ENCODE measurements around the gene DHX38. TPM values are rescaled to one million over a fixed set of nuclear protein-coding genes. Genes with fewer than 3 reads are reported as not detected.

DHX38 gene
- total and polyA plus RNA-seq, 2 of the 13 experiments (the other 11 are each of a cell fraction or from before 2014, with no cell fraction given), result 54.4 to 85.9 TPM

GRCh38 chr16:72149676-72150464 lies 56.2 kb downstream of the DHX38 start (continued):
- TF ChIP-seq STAG1 (CRISPR knock-in tag; IDR thresholded peaks at IDR 0.05), result peak; percentile 70
- TF ChIP-seq ZBTB25 (CRISPR knock-in tag; IDR thresholded peaks at IDR 0.05), result no peak
- no peak for TF ChIP-seq ZXDC (CRISPR knock-in tag; IDR thresholded peaks at IDR 0.05)
- TF ChIP-seq TEAD2 (CRISPR knock-in tag; IDR thresholded peaks at IDR 0.05), result no peak

GRCh38 chr16:72159386-72159785 lies 65.7 kb downstream of the DHX38 start:
- H3K4me1 ChIP-seq (ENCODE audit: insufficient read depth, low read length), result peaks cover 7% of the 10 kb centered on the region
- H3K9ac ChIP-seq (ENCODE audit: insufficient read depth, low read depth, low read length), result no peak overlapping the region
- H3K27me3 ChIP-seq (ENCODE audit: control insufficient read depth in 1 of 2, insufficient read depth in 2 of 2, low read length in 2 of 2), result no peaks in the 10 kb centered on the region
- no peaks in the 10 kb centered on the region for H4K20me1 ChIP-seq (ENCODE audit: insufficient read depth, low read length)
- H3K4me2 ChIP-seq (ENCODE audit: low read depth, low read length), result no peak overlapping the region
- ATAC-seq (no peak), FAIRE-seq (no peak), DNase-seq (ENCODE audit: low spot score) (peak; percentile 31)
- ChIA-PET POLR2A (interaction anchor here (0.7 kb wide), 1 partner anchor 1811 kb away, joined by 3 read pairs; no protein-coding TSS in a partner anchor), CTCF (ENCODE audit: low intra/inter-chr PET ratio, low total read pairs) (no interaction called here)
- no peak overlapping the region for H3K27ac ChIP-seq (ENCODE audit: extremely low read length, insufficient read depth, low read length)
- TF ChIP-seq ZNF710 (CRISPR knock-in tag; IDR thresholded peaks at IDR 0.05; ENCODE audit: borderline replicate concordance) (no peak), SIX4 (CRISPR knock-in tag; IDR thresholded peaks at IDR 0.05) (peak; percentile 32; the same call in 1 of the 2 replicates)
- H3K4me3 ChIP-seq (replicated peaks in 1 of 3; ENCODE audit: insufficient read depth in 1 of 3, low read depth in 2 of 3, low read length in 3 of 3), result no peak overlapping the region
- no peak overlapping the region for H2AFZ ChIP-seq (ENCODE audit: low read length)
- in situ Hi-C loops (cut with HindIII; ENCODE audit: extremely low pct_ligation_motif_present, low pct_unique_long_range_greater_than_20kb), result no loop called here
- H3K36me3 ChIP-seq (replicated peaks in 1 of 2; ENCODE audit: control insufficient read depth in 1 of 2, insufficient read depth in 2 of 2, low read length in 2 of 2), result no peaks in the 10 kb centered on the region
- 63% methylated on average over 2 of the region's 2 CpGs for WGBS (ENCODE audit: low lambda C conversion rate)
- H3K9me3 ChIP-seq (ENCODE audit: low read length), result no peaks in the 10 kb centered on the region
- intact Hi-C loops (cut with micrococcal nuclease; ENCODE audit: unreplicated experiment), result no loop called here
- no peaks in the 10 kb centered on the region for H3K79me2 ChIP-seq (ENCODE audit: insufficient read depth, low read length)
- BruUV-seq (replicated peaks), result no TSS peak
